Measurements from ENCODE around the gene SLC38A10. TPM values are rescaled to one million over a fixed set of nuclear protein-coding genes. Genes with fewer than 3 reads are reported as not detected.
"Not testable (repeated sequence)": the region's sequence is repeated elsewhere in the genome, so short reads cannot be mapped to it uniquely, and the experiment has no call there.

The SLC38A10 gene
- total RNA-seq, 3 donors from 2014 or later = 45.7 to 58.6 (median 53.9) TPM

- ATAC-seq (no peak), DNase-seq (no peak)
- peaks cover 8% of the 10 kb centered on the region for H3K4me1 Mint-ChIP-seq (ENCODE audit: low read depth)
- no peaks in the 10 kb centered on the region for H3K9me3 Mint-ChIP-seq
- H3K36me3 Mint-ChIP-seq (ENCODE audit: insufficient read depth) = peaks cover 15% of the 10 kb centered on the region
- H3K27me3 Mint-ChIP-seq (ENCODE audit: low read depth) = no peaks in the 10 kb centered on the region
- H3K4me3 Mint-ChIP-seq = no peak overlapping the region
Observed at GRCh38 chr17:81228834-81229665, 66.1 kb downstream of the SLC38A10 start.

GRCh38 chr17:81228420-81228819, 66.7 kb downstream of the SLC38A10 start:
- Mint-ChIP-seq H3K4me3 (no peak overlapping the region), H3K36me3 (ENCODE audit: insufficient read depth) (peaks cover 15% of the 10 kb centered on the region), H3K9me3 (no peaks in the 10 kb centered on the region), H3K4me1 (ENCODE audit: low read depth) (peaks cover 13% of the 10 kb centered on the region), H3K27me3 (ENCODE audit: low read depth) (no peaks in the 10 kb centered on the region)
- no peak for ATAC-seq
- DNase-seq = no peak

- H3K4me1 Mint-ChIP-seq (ENCODE audit: low read depth) = peaks cover 15% of the 10 kb centered on the region
Observed at GRCh38 chr17:81227630-81228029, 67.5 kb downstream of the SLC38A10 start.

GRCh38 chr17:81223762-81224130, 71.4 kb downstream of the SLC38A10 start:
- DNase-seq (no peak), ATAC-seq (no peak)
- Mint-ChIP-seq H3K36me3 (ENCODE audit: insufficient read depth) (peaks cover 4% of the 10 kb centered on the region), H3K27me3 (ENCODE audit: low read depth) (no peaks in the 10 kb centered on the region), H3K4me3 (peak overlapping the region; percentile 80), H3K9me3 (no peaks in the 10 kb centered on the region), H3K4me1 (ENCODE audit: low read depth) (peaks cover 21% of the 10 kb centered on the region)

More at GRCh38 chr17:81227630-81228029, 67.5 kb downstream of the SLC38A10 start:
- not testable (repeated sequence) for H3K27me3 Mint-ChIP-seq (ENCODE audit: low read depth); H3K4me3 Mint-ChIP-seq; DNase-seq; H3K9me3 Mint-ChIP-seq; ATAC-seq
- H3K36me3 Mint-ChIP-seq (ENCODE audit: insufficient read depth) = peaks cover 15% of the 10 kb centered on the region

- ATAC-seq = peak; percentile 97 to 98
- Mint-ChIP-seq H3K9me3 (no peaks in the 10 kb centered on the region), H3K27me3 (ENCODE audit: low read depth) (no peaks in the 10 kb centered on the region), H3K36me3 (ENCODE audit: insufficient read depth) (peaks cover under 1% of the 10 kb centered on the region), H3K4me3 (peak within 1 kb of the TSS; percentile 80), H3K4me1 (ENCODE audit: low read depth) (peaks cover 21% of the 10 kb centered on the region)
- peak; percentile 100 for DNase-seq
Observed at GRCh38 chr17:81222906-81223761, 72.0 kb downstream of the SLC38A10 start, which contains the start of gene CEP131. TSS of gene CEP131 (minus strand) at chr17:81222965. CDS start at chr17:81220056, 2,909 bp downstream.

- peak in 1 of 2 donors; percentile 4 for ATAC-seq
- Mint-ChIP-seq H3K36me3 (ENCODE audit: insufficient read depth) (no peaks in the 10 kb centered on the region), H3K9me3 (no peaks in the 10 kb centered on the region), H3K27me3 (ENCODE audit: low read depth) (no peaks in the 10 kb centered on the region), H3K4me3 (peak overlapping the region; percentile 70), H3K4me1 (ENCODE audit: low read depth) (peaks cover 17% of the 10 kb centered on the region)
- DNase-seq = no peak
Observed at GRCh38 chr17:81222620-81222905, 72.5 kb downstream of the SLC38A10 start.

- Mint-ChIP-seq H3K36me3 (ENCODE audit: insufficient read depth) (peaks cover under 1% of the 10 kb centered on the region), H3K27me3 (ENCODE audit: low read depth) (no peaks in the 10 kb centered on the region)
- ATAC-seq = no peak
Observed at GRCh38 chr17:81221842-81222619, 73.1 kb downstream of the SLC38A10 start.

GRCh38 chr17:81221371-81221841, 73.7 kb downstream of the SLC38A10 start:
- H3K27me3 Mint-ChIP-seq (ENCODE audit: low read depth) = no peaks in the 10 kb centered on the region
- peak overlapping the region; percentile 64 for H3K4me3 Mint-ChIP-seq
- no peak for DNase-seq

More at GRCh38 chr17:81221842-81222619, 73.1 kb downstream of the SLC38A10 start:
- DNase-seq = no peak
- Mint-ChIP-seq H3K9me3 (no peaks in the 10 kb centered on the region), H3K4me1 (ENCODE audit: low read depth) (peaks cover 16% of the 10 kb centered on the region), H3K4me3 (peak overlapping the region; percentile 64)

GRCh38 chr17:81219476-81220180, 75.5 kb downstream of the SLC38A10 start:
- ATAC-seq (no peak), DNase-seq (no peak)
- Mint-ChIP-seq H3K9me3 (no peaks in the 10 kb centered on the region), H3K36me3 (ENCODE audit: insufficient read depth) (peaks cover 6% of the 10 kb centered on the region), H3K27me3 (ENCODE audit: low read depth) (no peaks in the 10 kb centered on the region), H3K4me3 (no peak overlapping the region), H3K4me1 (ENCODE audit: low read depth) (peaks cover 16% of the 10 kb centered on the region)

More at GRCh38 chr17:81221371-81221841, 73.7 kb downstream of the SLC38A10 start:
- H3K9me3 Mint-ChIP-seq = no peaks in the 10 kb centered on the region
- H3K4me1 Mint-ChIP-seq (ENCODE audit: low read depth) = peaks cover 16% of the 10 kb centered on the region
- peaks cover 6% of the 10 kb centered on the region for H3K36me3 Mint-ChIP-seq (ENCODE audit: insufficient read depth)
- no peak for ATAC-seq

- no peak for ATAC-seq
- no peaks in the 10 kb centered on the region for H3K27me3 Mint-ChIP-seq (ENCODE audit: low read depth)
- peaks cover 6% of the 10 kb centered on the region for H3K36me3 Mint-ChIP-seq (ENCODE audit: insufficient read depth)
- no peak overlapping the region for H3K4me3 Mint-ChIP-seq
- H3K4me1 Mint-ChIP-seq (ENCODE audit: low read depth) = peaks cover 16% of the 10 kb centered on the region
- no peaks in the 10 kb centered on the region for H3K9me3 Mint-ChIP-seq
- DNase-seq = no peak
Observed at GRCh38 chr17:81218991-81219390, 76.1 kb downstream of the SLC38A10 start.

- DNase-seq = no peak
- Mint-ChIP-seq H3K4me1 (ENCODE audit: low read depth) (peaks cover 10% of the 10 kb centered on the region), H3K27me3 (ENCODE audit: low read depth) (no peaks in the 10 kb centered on the region), H3K9me3 (no peaks in the 10 kb centered on the region), H3K4me3 (no peak overlapping the region), H3K36me3 (ENCODE audit: insufficient read depth) (peaks cover 6% of the 10 kb centered on the region)
- ATAC-seq = no peak
Observed at GRCh38 chr17:81218459-81218858, 76.6 kb downstream of the SLC38A10 start.

GRCh38 chr17:81217491-81217890, 77.6 kb downstream of the SLC38A10 start:
- DNase-seq (no peak), ATAC-seq (no peak)
- no peaks in the 10 kb centered on the region for H3K9me3 Mint-ChIP-seq
- H3K4me1 Mint-ChIP-seq (ENCODE audit: low read depth) = peaks cover 9% of the 10 kb centered on the region
- H3K27me3 Mint-ChIP-seq (ENCODE audit: low read depth) = no peaks in the 10 kb centered on the region
- peaks cover 6% of the 10 kb centered on the region for H3K36me3 Mint-ChIP-seq (ENCODE audit: insufficient read depth)
- no peak overlapping the region for H3K4me3 Mint-ChIP-seq

- DNase-seq (no peak), ATAC-seq (no peak)
- Mint-ChIP-seq H3K4me3 (no peak overlapping the region), H3K4me1 (ENCODE audit: low read depth) (no peaks in the 10 kb centered on the region), H3K36me3 (ENCODE audit: insufficient read depth) (peaks cover 6% of the 10 kb centered on the region), H3K9me3 (no peaks in the 10 kb centered on the region), H3K27me3 (ENCODE audit: low read depth) (no peaks in the 10 kb centered on the region)
Observed at GRCh38 chr17:81213978-81214377, 81.1 kb downstream of the SLC38A10 start.

Data from activated T-cell treated with anti-CD3 and anti-CD28 coated beads, Interleukin-2, amount 50 U/mL, for 4 hours (primary cell).